Tibial artery (tissue), 4 donors: ENCODE measurements around the gene GAS7.
A peak's percentile ranks its signal among the peaks of the same experiment; 100 is the strongest.

ENCODE experiments used
- DNase-seq, 2 donors: peaks; one replicate each; pipeline ENCODE4 v3.0.0-alpha.2; 2019
- H3K27ac ChIP-seq, 2 donors: fragments of 200-600 bp; sonication (generic) in 1 of 2; 1 replicate in 1 of 2; 2 replicates in 1 of 2; pipeline ENCODE4 v1.5.1; 2018 to 2019; ENCODE audit warnings: mild to moderate bottlenecking in 1 of 2
- H3K27me3 ChIP-seq, 2 donors: fragments of 200-600 bp; sonication (generic) in 1 of 2; one replicate each; pipeline versions ENCODE4 v1.5.1 to v1.6.0; 2016 to 2019
- H3K36me3 ChIP-seq, 3 donors: fragments of 200-600 bp; sonication (generic) in 2 of 3; one replicate each; pipeline ENCODE4 v1.5.1; 2016 to 2019; ENCODE audit warnings: mild to moderate bottlenecking in 2 of 3
- H3K4me1 ChIP-seq, 4 donors: fragments of 200-600 bp; sonication (generic) in 2 of 4; 1 replicate in 3 of 4; 2 replicates in 1 of 4; pipeline ENCODE4 v1.5.1; 2016 to 2019
- H3K4me3 ChIP-seq, 2 donors: fragments of 200-600 bp; sonication (generic) in 1 of 2; 1 replicate in 1 of 2; 2 replicates in 1 of 2; pipeline ENCODE4 v1.5.1; 2018 to 2019; ENCODE audit warnings: mild to moderate bottlenecking in 2 of 2
- H3K9me3 ChIP-seq, 3 donors: fragments of 200-600 bp; sonication (generic) in 1 of 3; one replicate each; pipeline ENCODE4 v1.5.1; 2016 to 2019
- intact Hi-C: fragments of 100-400 bp; cut with DNase I; formaldehyde crosslinking; loops from one replicate; pipeline ENCODE4 v1.15.0; 2023; ENCODE audit warnings: low total_unique reads
- TF ChIP-seq, protein P1 (sequence below), 2 experiments: fragments of 200-600 bp in 1 of 2; fragments of 450-650 bp in 1 of 2; IDR thresholded peaks; one replicate each; pipeline ENCODE4 v1.5.1; 2017 to 2019; ENCODE audit warnings: antibody characterized with exemption in 2 of 2, mild to moderate bottlenecking in 1 of 2, moderate library complexity in 1 of 2

The GAS7 gene

DNA sequence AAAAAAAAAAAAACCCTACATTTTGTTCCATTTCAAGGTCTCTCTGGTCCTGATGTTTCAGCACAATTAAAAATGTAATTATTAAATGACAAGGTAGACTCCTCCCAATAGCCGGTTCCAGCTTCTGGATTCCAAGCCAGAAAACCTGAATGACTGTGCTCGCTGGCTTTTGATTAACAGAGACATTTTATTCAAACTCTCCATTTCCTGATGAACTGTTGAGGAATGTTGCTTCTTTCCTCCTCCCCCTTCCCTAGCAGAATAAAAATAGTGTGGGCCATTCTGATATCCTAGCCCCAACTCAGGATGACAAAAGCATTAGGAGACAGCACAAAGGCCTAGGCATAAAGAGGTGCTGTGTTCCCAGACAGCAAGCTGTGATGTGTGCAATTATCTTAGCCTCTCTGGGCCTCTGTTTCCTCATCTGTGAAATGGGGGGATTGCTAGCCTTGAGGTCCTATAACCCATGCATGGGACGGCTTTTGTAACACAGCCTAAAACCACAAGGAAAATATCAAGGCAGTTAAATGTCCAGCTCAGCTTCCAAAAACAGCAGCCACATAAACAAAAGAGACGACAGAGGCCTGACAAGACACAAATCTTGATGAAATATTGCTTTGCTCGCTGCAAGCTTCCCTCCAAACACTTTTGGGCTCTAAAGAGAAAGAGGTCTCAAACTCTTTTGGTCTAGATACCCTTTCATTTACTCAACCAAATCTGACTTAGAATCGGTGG lies 166.1 kb downstream of the GAS7 start:
- no peak for DNase-seq
- intact Hi-C loops: no loop called here
- H3K4me3 ChIP-seq: no peak overlapping the region
- no peaks in the 10 kb centered on the region for H3K9me3 ChIP-seq
- H3K4me1 ChIP-seq: no peaks in the 10 kb centered on the region
- TF ChIP-seq, protein P1, sequence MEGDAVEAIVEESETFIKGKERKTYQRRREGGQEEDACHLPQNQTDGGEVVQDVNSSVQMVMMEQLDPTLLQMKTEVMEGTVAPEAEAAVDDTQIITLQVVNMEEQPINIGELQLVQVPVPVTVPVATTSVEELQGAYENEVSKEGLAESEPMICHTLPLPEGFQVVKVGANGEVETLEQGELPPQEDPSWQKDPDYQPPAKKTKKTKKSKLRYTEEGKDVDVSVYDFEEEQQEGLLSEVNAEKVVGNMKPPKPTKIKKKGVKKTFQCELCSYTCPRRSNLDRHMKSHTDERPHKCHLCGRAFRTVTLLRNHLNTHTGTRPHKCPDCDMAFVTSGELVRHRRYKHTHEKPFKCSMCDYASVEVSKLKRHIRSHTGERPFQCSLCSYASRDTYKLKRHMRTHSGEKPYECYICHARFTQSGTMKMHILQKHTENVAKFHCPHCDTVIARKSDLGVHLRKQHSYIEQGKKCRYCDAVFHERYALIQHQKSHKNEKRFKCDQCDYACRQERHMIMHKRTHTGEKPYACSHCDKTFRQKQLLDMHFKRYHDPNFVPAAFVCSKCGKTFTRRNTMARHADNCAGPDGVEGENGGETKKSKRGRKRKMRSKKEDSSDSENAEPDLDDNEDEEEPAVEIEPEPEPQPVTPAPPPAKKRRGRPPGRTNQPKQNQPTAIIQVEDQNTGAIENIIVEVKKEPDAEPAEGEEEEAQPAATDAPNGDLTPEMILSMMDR (IDR thresholded peaks at IDR 0.05): no peak
- no peaks in the 10 kb centered on the region for H3K27me3 ChIP-seq
- H3K27ac ChIP-seq: no peak overlapping the region
- no peaks in the 10 kb centered on the region for H3K36me3 ChIP-seq

DNA sequence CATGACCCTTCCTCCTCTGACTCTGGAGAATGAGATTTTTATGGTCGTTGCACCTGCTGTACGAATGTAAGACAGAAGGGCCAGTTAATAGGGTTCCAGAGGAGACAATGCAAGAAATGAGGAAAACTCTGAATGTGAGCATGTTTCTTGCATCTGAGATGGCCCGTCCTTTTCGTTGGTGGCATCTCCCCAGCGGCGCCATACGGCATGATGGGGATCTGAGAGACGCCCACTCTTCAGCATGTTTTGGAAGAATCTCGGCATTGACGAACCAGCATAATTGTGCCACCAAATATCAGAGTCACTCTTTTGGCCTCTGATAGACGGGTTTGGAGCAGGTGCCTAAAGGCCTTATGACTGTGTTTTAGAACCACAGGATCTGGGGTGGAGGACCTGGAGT lies 166.8 kb downstream of the GAS7 start:
- Histone ChIP-seq H3K4me3 (no peak overlapping the region), H3K9me3 (no peaks in the 10 kb centered on the region), H3K36me3 (no peaks in the 10 kb centered on the region), H3K27me3 (no peaks in the 10 kb centered on the region), H3K27ac (no peak overlapping the region), H3K4me1 (no peaks in the 10 kb centered on the region)
- intact Hi-C loops: no loop called here
- TF ChIP-seq, protein P1 (IDR thresholded peaks at IDR 0.05): no peak
- peak in 1 of 2 donors; percentile 34 for DNase-seq

DNA sequence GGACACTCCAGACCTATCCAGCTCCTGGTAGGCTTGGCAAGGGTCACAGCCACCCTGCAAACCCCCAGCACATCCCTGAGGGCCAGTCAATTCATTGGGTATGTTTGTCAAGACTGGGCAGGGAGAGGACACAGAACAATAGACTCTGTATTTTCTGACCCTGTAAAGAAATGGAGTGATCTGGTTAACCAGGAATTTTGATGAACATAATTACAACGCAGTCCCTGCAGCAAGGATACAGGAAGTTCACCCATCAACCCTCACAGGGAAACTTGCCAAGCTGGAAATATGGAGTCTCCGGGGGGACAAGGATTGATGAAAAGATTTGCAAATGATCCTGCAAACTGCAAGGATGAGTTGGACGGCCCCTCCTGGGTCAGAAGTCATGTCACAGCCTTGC lies 167.3 kb downstream of the GAS7 start:
- intact Hi-C loops: no loop called here
- Histone ChIP-seq H3K27me3 (peaks cover 0 to 2% of the 10 kb centered on the region in 2 donors), H3K4me1 (peaks cover 0 to 4% (median 0%) of the 10 kb centered on the region in 4 donors), H3K27ac (no peak overlapping the region), H3K36me3 (no peaks in the 10 kb centered on the region), H3K9me3 (no peaks in the 10 kb centered on the region), H3K4me3 (no peak overlapping the region)
- peak in 1 of 2 donors; percentile 39 for DNase-seq
- TF ChIP-seq, protein P1 (IDR thresholded peaks at IDR 0.05): no peak

DNA sequence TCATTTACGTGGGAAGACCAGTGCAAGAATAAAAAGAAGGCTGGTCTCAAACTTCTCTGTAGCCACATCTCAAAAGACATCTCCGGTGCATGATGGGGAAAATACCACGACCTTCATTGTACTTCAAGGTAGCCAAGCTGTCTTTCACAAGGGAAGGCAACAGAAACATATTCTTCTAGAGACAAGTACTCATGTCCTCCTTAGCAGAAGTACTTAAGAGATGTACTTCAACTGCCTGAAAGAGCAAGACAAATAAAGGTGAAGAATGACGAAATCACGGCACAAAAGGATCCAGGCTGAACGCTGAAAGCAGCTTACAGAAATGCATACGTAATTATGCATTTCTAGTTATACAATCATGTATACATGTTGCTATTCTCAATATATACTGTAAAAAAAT lies 169.3 kb downstream of the GAS7 start:
- H3K4me3 ChIP-seq: no peak overlapping the region
- no peak for DNase-seq
- no peaks in the 10 kb centered on the region for H3K9me3 ChIP-seq
- TF ChIP-seq, protein P1 (IDR thresholded peaks at IDR 0.05): no peak
- peaks cover 0 to 5% (median 0%) of the 10 kb centered on the region in 4 donors for H3K4me1 ChIP-seq
- intact Hi-C loops: no loop called here
- no peaks in the 10 kb centered on the region for H3K36me3 ChIP-seq
- H3K27ac ChIP-seq: no peak overlapping the region
- peaks cover 0 to 2% of the 10 kb centered on the region in 2 donors for H3K27me3 ChIP-seq

DNA sequence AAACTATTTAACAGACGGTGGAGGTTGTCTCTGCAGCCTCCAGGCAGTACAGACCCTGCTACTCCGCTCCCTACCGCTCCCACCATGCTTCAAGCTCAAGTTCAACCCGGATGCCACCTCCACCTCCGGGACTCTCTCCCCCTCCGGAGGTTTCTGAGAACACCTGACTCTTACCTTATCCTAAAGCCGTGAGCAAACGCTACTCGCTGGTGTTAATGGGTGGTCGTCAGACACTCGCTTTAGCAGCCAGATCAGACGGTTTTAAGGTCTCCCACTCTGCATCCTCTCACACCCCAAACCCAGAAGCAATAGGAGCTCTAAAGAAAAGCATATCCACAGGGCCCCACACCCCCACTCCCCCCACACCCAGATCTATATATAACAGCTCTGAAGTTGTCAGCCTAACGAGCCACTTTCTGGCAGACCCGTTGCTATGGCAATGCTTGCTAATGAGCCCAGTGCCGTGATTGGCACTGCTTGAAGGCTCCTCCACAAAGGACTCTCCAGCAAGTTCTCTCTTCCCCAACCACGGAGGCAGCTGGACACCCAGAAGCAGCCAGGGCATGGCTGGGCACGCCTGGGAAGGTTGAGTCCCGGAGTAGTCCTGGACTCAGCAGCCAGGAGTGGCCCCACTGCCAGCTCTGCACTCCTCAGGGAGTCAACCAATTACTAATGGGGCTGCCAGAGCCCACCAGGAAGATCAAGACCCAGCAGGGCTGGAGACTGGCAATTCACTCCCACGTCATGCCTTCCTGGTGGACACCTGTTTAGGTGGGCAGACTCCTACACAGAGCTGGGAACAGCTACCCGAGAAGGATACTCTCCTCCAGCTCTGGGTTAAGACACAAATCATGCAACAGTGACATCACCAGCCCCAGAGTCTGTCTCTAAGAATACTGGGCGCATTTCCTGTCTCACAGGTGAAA lies 172.2 kb downstream of the GAS7 start:
- DNase-seq: peak in 1 of 2 donors; percentile 52
- Histone ChIP-seq H3K4me3 (no peak overlapping the region), H3K27ac (no peak overlapping the region), H3K4me1 (peaks cover 0 to 5% (median 0%) of the 10 kb centered on the region in 4 donors), H3K9me3 (no peaks in the 10 kb centered on the region), H3K36me3 (no peaks in the 10 kb centered on the region), H3K27me3 (peaks cover 0 to 2% of the 10 kb centered on the region in 2 donors)
- TF ChIP-seq, protein P1 (IDR thresholded peaks at IDR 0.05): no peak
- intact Hi-C loops: no loop called here
